Skeletal muscle tissue (tissue), 4 donors: ENCODE results near the gene FOXC1. TPM values are rescaled to one million over a fixed set of nuclear protein-coding genes. Genes with fewer than 3 reads are reported as not detected.

Source experiments
- H3K27ac ChIP-seq: one replicate; pipeline ENCODE4 v1.7.0; 2013; ENCODE audit warnings: mild to moderate bottlenecking, low read depth, low read length, inconsistent platforms
- H3K27me3 ChIP-seq, 3 donors: one replicate each; pipeline ENCODE4 v1.7.0; 2013; ENCODE audit warnings: low read length in 3 of 3; ENCODE audit not compliant: control insufficient read depth in 3 of 3, insufficient read depth in 3 of 3
- H3K36me3 ChIP-seq, 3 donors: one replicate each; pipeline ENCODE4 v1.7.0; 2013; ENCODE audit warnings: low read length in 3 of 3; ENCODE audit not compliant: control insufficient read depth in 3 of 3, insufficient read depth in 3 of 3
- H3K4me1 ChIP-seq, 3 donors: one replicate each; pipeline ENCODE4 v1.7.0; 2013; ENCODE audit warnings: low read length in 3 of 3, mild to moderate bottlenecking in 3 of 3; ENCODE audit not compliant: control insufficient read depth in 3 of 3, insufficient read depth in 3 of 3
- H3K4me3 ChIP-seq, 3 donors: one replicate each; pipeline ENCODE4 v1.7.0; 2013; ENCODE audit warnings: low read length in 3 of 3
- H3K9ac ChIP-seq, 3 donors: one replicate each; pipeline ENCODE4 v1.7.0; 2013; ENCODE audit warnings: low read length in 3 of 3, mild to moderate bottlenecking in 3 of 3, moderate library complexity in 2 of 3, low read depth in 1 of 3
- H3K9me3 ChIP-seq, 3 donors: one replicate each; pipeline ENCODE4 v1.7.0; 2013; ENCODE audit warnings: low read length in 3 of 3; ENCODE audit not compliant: control insufficient read depth in 3 of 3
- total RNA-seq: library from RNA; depleted of rRNA; stranded (reverse); fragments of >200 nt; gene quantifications from one replicate; pipeline ENCODE4 v1.2.3, GENCODE V29; 2014
- donor health status: Osteomylitis.

Gene FOXC1
- total RNA-seq, 1 donor from 2014 or later = 1.6 TPM

- Histone ChIP-seq H3K27me3 (no peaks in the 10 kb centered on the region), H3K27ac (no peak overlapping the region), H3K36me3 (no peaks in the 10 kb centered on the region), H3K4me3 (no peak overlapping the region), H3K4me1 (peaks cover 2 to 11% (median 2%) of the 10 kb centered on the region in 3 donors), H3K9ac (no peak overlapping the region), H3K9me3 (no peaks in the 10 kb centered on the region)
Observed at GRCh38 chr6:1640476-1640875, 30.8 kb downstream of the FOXC1 start.

- Histone ChIP-seq H3K36me3 (no peaks in the 10 kb centered on the region), H3K9me3 (no peaks in the 10 kb centered on the region), H3K4me1 (peaks cover 0 to 11% (median 0%) of the 10 kb centered on the region in 3 donors), H3K27ac (no peak overlapping the region), H3K9ac (no peak overlapping the region), H3K27me3 (no peaks in the 10 kb centered on the region), H3K4me3 (no peak overlapping the region)
Observed at GRCh38 chr6:1641343-1641885, 31.7 kb downstream of the FOXC1 start.

DNA sequence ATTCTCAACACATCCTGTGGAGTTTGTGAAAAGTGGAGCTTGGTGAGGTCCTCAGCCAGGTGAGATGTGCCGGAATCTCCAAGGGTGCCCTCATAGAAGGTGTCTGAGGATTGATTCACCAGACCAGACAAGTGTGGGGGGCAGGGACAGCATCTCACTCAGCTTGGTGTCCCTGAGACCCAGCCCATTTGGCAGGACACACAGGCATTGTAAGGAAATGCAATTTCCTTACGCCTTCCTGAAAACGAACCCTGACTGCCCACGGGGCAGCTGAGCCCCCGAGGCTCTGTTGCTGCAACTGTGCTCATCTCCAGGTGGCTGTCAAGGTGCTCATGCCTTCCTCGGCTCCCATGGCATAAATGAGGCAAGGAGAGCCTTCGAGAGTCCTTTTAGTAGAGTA is 33.4 kb downstream of the FOXC1 start:
- Histone ChIP-seq H3K4me1 (no peaks in the 10 kb centered on the region), H3K9ac (no peak overlapping the region), H3K9me3 (no peaks in the 10 kb centered on the region), H3K36me3 (no peaks in the 10 kb centered on the region), H3K4me3 (no peak overlapping the region), H3K27me3 (peaks cover 0 to 3% (median 0%) of the 10 kb centered on the region in 3 donors), H3K27ac (no peak overlapping the region)

DNA sequence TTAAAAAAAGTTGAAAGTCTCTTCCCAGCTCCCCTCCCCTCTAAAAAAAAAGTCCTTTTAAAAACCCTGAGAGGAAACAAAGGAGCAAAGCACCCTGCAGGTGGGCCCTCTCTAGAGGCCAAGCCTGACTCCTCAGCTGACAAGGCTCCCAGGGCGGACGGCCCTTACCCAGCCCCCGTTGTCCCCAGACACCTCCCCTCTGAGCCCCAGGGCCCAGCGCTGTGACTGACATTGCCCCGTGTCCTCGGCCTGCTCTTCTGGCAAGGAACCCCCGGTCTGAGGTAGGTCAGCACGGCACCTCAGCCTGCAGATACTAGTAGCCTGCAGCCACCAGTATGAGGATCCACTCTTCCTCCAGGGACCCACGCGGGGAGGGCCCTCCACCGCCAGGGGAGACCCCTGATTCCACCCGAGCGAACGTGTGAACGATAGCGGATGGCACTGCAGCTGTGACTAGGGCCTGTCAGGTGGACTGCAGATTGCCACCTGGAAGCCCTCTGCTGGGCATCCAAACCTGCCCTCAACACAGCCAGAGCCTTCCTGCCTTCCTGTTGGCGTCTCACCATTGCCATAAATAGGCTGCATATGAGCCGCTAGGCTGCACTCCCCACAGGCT is 34.2 kb downstream of the FOXC1 start:
- Histone ChIP-seq H3K36me3 (no peaks in the 10 kb centered on the region), H3K4me1 (no peaks in the 10 kb centered on the region), H3K27me3 (peaks cover 0 to 3% (median 0%) of the 10 kb centered on the region in 3 donors), H3K27ac (no peak overlapping the region), H3K4me3 (no peak overlapping the region), H3K9me3 (no peaks in the 10 kb centered on the region), H3K9ac (no peak overlapping the region)

DNA sequence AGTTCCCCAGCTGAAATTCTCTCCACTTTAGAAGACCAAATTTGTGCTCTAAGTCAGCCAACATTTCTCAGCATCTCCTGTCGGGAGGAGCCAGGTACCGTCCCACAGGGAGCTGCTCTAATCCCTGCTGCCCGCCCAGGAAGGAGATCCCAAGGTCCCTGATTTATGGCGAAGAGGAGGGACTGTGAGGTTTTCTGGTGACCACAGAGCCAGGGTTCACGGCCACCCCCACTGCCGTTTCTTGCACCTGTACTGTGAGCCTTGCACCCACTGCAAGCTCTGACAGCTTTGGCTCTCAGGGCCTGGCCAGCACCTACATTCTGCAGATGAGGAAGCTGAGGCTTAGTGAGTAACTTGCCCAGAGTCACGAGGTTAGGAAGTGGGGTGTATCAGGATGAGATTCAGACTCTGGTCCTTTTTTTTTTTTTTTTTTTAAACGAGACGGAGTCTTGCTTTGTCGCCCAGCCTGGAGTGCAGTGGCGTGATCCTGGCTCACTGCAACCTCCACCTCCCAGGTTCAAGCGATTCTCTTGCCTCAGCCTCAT is 34.9 kb downstream of the FOXC1 start:
- no peak overlapping the region for H3K4me3 ChIP-seq
- H3K36me3 ChIP-seq = no peaks in the 10 kb centered on the region
- no peaks in the 10 kb centered on the region for H3K4me1 ChIP-seq
- no peak overlapping the region for H3K27ac ChIP-seq
- H3K27me3 ChIP-seq = peaks cover 0 to 3% (median 0%) of the 10 kb centered on the region in 3 donors
- no peaks in the 10 kb centered on the region for H3K9me3 ChIP-seq
- H3K9ac ChIP-seq = no peak overlapping the region

- H3K4me3 ChIP-seq = no peak overlapping the region
- H3K4me1 ChIP-seq = no peaks in the 10 kb centered on the region
- no peaks in the 10 kb centered on the region for H3K9me3 ChIP-seq
- no peak overlapping the region for H3K9ac ChIP-seq
- H3K27me3 ChIP-seq = peaks cover 0 to 3% (median 0%) of the 10 kb centered on the region in 3 donors
- H3K27ac ChIP-seq = no peak overlapping the region
- no peaks in the 10 kb centered on the region for H3K36me3 ChIP-seq
Observed at GRCh38 chr6:1645466-1646185, 35.9 kb downstream of the FOXC1 start.

DNA sequence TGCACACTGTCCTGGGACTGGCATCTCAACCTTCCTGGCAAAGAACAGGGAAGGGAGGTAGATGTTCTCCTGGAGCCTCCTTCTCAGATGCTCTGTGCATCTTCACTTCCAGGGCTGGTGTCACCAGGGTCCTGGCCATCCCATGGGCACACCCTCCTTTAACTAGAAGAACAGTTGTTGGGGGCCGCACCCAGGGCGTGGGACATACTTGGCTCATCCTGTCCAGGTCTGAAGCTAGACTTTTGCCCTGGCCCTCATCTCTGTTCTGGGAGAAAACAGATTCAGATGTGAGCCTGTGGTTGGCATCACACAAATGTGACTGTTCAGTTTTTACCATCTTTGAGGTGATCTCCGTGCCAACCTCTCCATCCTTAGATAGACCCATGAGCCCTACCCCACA is 41.6 kb downstream of the FOXC1 start:
- no peak overlapping the region for H3K27ac ChIP-seq
- no peak overlapping the region for H3K4me3 ChIP-seq
- no peaks in the 10 kb centered on the region for H3K4me1 ChIP-seq
- no peaks in the 10 kb centered on the region for H3K36me3 ChIP-seq
- no peak overlapping the region for H3K9ac ChIP-seq
- H3K27me3 ChIP-seq = peaks cover 0 to 3% (median 0%) of the 10 kb centered on the region in 3 donors
- no peaks in the 10 kb centered on the region for H3K9me3 ChIP-seq

GRCh38 chr6:1652842-1653241 is 43.1 kb downstream of the FOXC1 start:
- no peaks in the 10 kb centered on the region for H3K9me3 ChIP-seq
- no peaks in the 10 kb centered on the region for H3K36me3 ChIP-seq
- peaks cover 0 to 2% (median under 1%) of the 10 kb centered on the region in 3 donors for H3K27me3 ChIP-seq
- H3K27ac ChIP-seq = no peak overlapping the region
- H3K4me3 ChIP-seq = no peak overlapping the region
- no peaks in the 10 kb centered on the region for H3K4me1 ChIP-seq
- no peak overlapping the region for H3K9ac ChIP-seq

DNA sequence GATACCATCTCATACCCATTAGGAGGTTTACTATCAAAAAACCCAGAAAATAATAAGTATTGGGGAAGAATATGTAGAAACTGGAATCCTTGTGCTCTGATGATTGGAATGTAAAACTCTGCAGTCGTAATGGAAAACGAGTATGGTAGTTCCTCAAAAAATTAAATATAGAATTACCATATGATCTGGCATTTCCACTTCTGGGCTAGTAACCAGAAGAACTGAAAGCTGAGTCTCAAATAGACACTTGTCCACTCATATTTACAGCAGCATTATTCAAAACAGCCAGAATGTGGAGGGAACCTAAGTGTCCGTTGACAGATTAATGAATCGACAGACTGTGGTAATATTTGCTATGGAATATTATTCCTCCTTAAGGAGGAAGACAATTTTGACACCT is 44.3 kb downstream of the FOXC1 start:
- Histone ChIP-seq H3K9ac (no peak overlapping the region), H3K36me3 (no peaks in the 10 kb centered on the region), H3K27me3 (peaks cover 0 to 2% (median 0%) of the 10 kb centered on the region in 3 donors), H3K27ac (no peak overlapping the region), H3K9me3 (no peaks in the 10 kb centered on the region), H3K4me3 (no peak overlapping the region), H3K4me1 (no peaks in the 10 kb centered on the region)
